Measurements from ENCODE around the gene GNAQ. TPM values are rescaled to one million over a fixed set of nuclear protein-coding genes. Genes with fewer than 3 reads are reported as not detected.

Gene GNAQ
- total and polyA plus RNA-seq, 2 donors (not counting 1 experiment from before 2014, with no cell fraction given), result 30.4 to 74.3 TPM

GRCh38 chr9:77838986-77839385 lies 192.6 kb downstream of the GNAQ start:
- H3K79me2 ChIP-seq (ENCODE audit: control insufficient read depth, insufficient read depth, low read length), result no peaks in the 10 kb centered on the region
- no peaks in the 10 kb centered on the region for H4K20me1 ChIP-seq (ENCODE audit: control insufficient read depth, extremely low read depth, insufficient read depth, low read length)
- no peaks in the 10 kb centered on the region for H3K27me3 ChIP-seq (ENCODE audit: control insufficient read depth, insufficient read depth, low read length)
- no peaks in the 10 kb centered on the region for H3K36me3 ChIP-seq (ENCODE audit: control insufficient read depth, insufficient read depth, low read length)
- no peak for DNase-seq (ENCODE audit: low read depth in 2 of 2)
- no peaks in the 10 kb centered on the region for H3K9me3 ChIP-seq (ENCODE audit: control insufficient read depth, insufficient read depth, low read depth, low read length)
- TF ChIP-seq, protein P1, sequence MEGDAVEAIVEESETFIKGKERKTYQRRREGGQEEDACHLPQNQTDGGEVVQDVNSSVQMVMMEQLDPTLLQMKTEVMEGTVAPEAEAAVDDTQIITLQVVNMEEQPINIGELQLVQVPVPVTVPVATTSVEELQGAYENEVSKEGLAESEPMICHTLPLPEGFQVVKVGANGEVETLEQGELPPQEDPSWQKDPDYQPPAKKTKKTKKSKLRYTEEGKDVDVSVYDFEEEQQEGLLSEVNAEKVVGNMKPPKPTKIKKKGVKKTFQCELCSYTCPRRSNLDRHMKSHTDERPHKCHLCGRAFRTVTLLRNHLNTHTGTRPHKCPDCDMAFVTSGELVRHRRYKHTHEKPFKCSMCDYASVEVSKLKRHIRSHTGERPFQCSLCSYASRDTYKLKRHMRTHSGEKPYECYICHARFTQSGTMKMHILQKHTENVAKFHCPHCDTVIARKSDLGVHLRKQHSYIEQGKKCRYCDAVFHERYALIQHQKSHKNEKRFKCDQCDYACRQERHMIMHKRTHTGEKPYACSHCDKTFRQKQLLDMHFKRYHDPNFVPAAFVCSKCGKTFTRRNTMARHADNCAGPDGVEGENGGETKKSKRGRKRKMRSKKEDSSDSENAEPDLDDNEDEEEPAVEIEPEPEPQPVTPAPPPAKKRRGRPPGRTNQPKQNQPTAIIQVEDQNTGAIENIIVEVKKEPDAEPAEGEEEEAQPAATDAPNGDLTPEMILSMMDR (conservative IDR thresholded peaks at IDR 0.05 in 1 of 2, IDR thresholded peaks at IDR 0.05 in 1 of 2; ENCODE audit: low read depth in 1 of 2, low read length in 2 of 2), result no peak
- peaks cover 13% of the 10 kb centered on the region for H3K4me1 ChIP-seq (ENCODE audit: control insufficient read depth, extremely low read depth, insufficient read depth, low read length)
- H3K4me2 ChIP-seq (ENCODE audit: extremely low read depth, insufficient read depth, low read length), result no peak overlapping the region
- H3K27ac ChIP-seq (ENCODE audit: insufficient read depth, low read length), result no peak overlapping the region
- no peak overlapping the region for H2AFZ ChIP-seq (ENCODE audit: low read length)
- H3K4me3 ChIP-seq (replicated peaks in 1 of 4; ENCODE audit: control extremely low read depth in 1 of 4, insufficient read depth in 1 of 4, low read depth in 3 of 4, low read length in 4 of 4), result no peak overlapping the region
- no peak overlapping the region for H3K9ac ChIP-seq (ENCODE audit: insufficient read depth, low read length)

DNA sequence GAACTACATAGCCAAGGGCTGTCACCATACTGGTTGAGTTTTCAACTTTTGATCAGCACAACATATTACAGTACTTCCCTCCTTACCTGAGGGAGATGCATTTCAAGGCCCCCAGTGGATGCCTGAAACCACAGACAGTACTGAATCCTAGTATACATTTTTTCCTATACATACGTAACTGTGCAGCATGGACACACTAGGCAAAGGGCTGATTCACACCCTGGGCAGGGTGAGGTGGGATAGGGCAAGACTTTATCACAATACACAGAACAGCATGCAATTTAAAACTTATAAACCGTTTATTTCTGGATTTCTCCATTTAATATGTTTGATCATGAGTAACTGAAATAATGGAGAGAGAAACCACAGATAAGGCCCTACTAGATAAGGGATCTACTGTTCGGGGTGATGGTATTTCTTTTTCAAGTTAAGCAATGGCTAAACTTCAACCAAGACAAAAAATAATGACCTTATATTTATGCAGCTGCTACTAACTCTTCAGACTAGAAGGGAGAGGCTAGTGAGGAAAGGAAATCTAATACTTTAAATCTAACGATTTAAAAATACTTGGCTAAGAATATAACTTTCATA lies 196.6 kb downstream of the GNAQ start:
- Histone ChIP-seq H3K9ac (ENCODE audit: insufficient read depth, low read length) (no peak overlapping the region), H3K4me3 (replicated peaks in 1 of 4; ENCODE audit: control extremely low read depth in 1 of 4, insufficient read depth in 1 of 4, low read depth in 3 of 4, low read length in 4 of 4) (no peak overlapping the region), H3K27me3 (ENCODE audit: control insufficient read depth, insufficient read depth, low read length) (no peaks in the 10 kb centered on the region), H2AFZ (ENCODE audit: low read length) (no peak overlapping the region), H4K20me1 (ENCODE audit: control insufficient read depth, extremely low read depth, insufficient read depth, low read length) (no peaks in the 10 kb centered on the region), H3K79me2 (ENCODE audit: control insufficient read depth, insufficient read depth, low read length) (no peaks in the 10 kb centered on the region), H3K4me1 (ENCODE audit: control insufficient read depth, extremely low read depth, insufficient read depth, low read length) (peaks cover 2% of the 10 kb centered on the region), H3K4me2 (ENCODE audit: extremely low read depth, insufficient read depth, low read length) (no peak overlapping the region), H3K27ac (ENCODE audit: insufficient read depth, low read length) (no peak overlapping the region), H3K9me3 (ENCODE audit: control insufficient read depth, insufficient read depth, low read depth, low read length) (no peaks in the 10 kb centered on the region), H3K36me3 (ENCODE audit: control insufficient read depth, insufficient read depth, low read length) (no peaks in the 10 kb centered on the region)
- DNase-seq (ENCODE audit: low read depth in 2 of 2), result peak in 1 of 2 donors; percentile 76
- TF ChIP-seq, protein P1 (conservative IDR thresholded peaks at IDR 0.05 in 1 of 2, IDR thresholded peaks at IDR 0.05 in 1 of 2; ENCODE audit: low read depth in 1 of 2, low read length in 2 of 2), result no peak
- no peak for TF ChIP-seq EZH2 (IDR thresholded peaks at IDR 0.05; ENCODE audit: low read length, missing control alignments)

GRCh38 chr9:77833561-77834429 lies 197.8 kb downstream of the GNAQ start:
- no peak overlapping the region for H3K9ac ChIP-seq (ENCODE audit: insufficient read depth, low read length)
- no peak overlapping the region for H3K4me2 ChIP-seq (ENCODE audit: extremely low read depth, insufficient read depth, low read length)
- no peak overlapping the region for H3K27ac ChIP-seq (ENCODE audit: insufficient read depth, low read length)

More at GRCh38 chr9:77833561-77834429, 197.8 kb downstream of the GNAQ start:
- Histone ChIP-seq H3K4me1 (ENCODE audit: control insufficient read depth, extremely low read depth, insufficient read depth, low read length) (no peaks in the 10 kb centered on the region), H2AFZ (ENCODE audit: low read length) (no peak overlapping the region), H3K79me2 (ENCODE audit: control insufficient read depth, insufficient read depth, low read length) (no peaks in the 10 kb centered on the region), H3K9me3 (ENCODE audit: control insufficient read depth, insufficient read depth, low read depth, low read length) (no peaks in the 10 kb centered on the region), H4K20me1 (ENCODE audit: control insufficient read depth, extremely low read depth, insufficient read depth, low read length) (no peaks in the 10 kb centered on the region), H3K27me3 (ENCODE audit: control insufficient read depth, insufficient read depth, low read length) (no peaks in the 10 kb centered on the region), H3K4me3 (replicated peaks in 1 of 4; ENCODE audit: control extremely low read depth in 1 of 4, insufficient read depth in 1 of 4, low read depth in 3 of 4, low read length in 4 of 4) (no peak overlapping the region), H3K36me3 (ENCODE audit: control insufficient read depth, insufficient read depth, low read length) (no peaks in the 10 kb centered on the region)
- no peak for TF ChIP-seq EZH2 (IDR thresholded peaks at IDR 0.05; ENCODE audit: low read length, missing control alignments)
- TF ChIP-seq, protein P1 (conservative IDR thresholded peaks at IDR 0.05 in 1 of 2, IDR thresholded peaks at IDR 0.05 in 1 of 2; ENCODE audit: low read depth in 1 of 2, low read length in 2 of 2), result no peak
- peak in 1 of 2 donors; percentile 26 for DNase-seq (ENCODE audit: low read depth in 2 of 2)

Measured in fibroblast of lung (primary cell).